NCI-H2171 treated with DMSO at 0.1 percent for 48 hours (cell line): Measurements from ENCODE around the gene PIF1.
"Not testable (repeated sequence)": the region's sequence is repeated elsewhere in the genome, so short reads cannot be mapped to it uniquely, and the experiment has no call there.

ENCODE experiments used
- DNase-seq: peaks from one replicate; lab custom pipeline; 2025; lab: John Stamatoyannopoulos, UW

Gene PIF1

GRCh38 chr15:64847016-64847415, 21.6 kb upstream of the PIF1 start:
- DNase-seq: peak; percentile 24

DNA sequence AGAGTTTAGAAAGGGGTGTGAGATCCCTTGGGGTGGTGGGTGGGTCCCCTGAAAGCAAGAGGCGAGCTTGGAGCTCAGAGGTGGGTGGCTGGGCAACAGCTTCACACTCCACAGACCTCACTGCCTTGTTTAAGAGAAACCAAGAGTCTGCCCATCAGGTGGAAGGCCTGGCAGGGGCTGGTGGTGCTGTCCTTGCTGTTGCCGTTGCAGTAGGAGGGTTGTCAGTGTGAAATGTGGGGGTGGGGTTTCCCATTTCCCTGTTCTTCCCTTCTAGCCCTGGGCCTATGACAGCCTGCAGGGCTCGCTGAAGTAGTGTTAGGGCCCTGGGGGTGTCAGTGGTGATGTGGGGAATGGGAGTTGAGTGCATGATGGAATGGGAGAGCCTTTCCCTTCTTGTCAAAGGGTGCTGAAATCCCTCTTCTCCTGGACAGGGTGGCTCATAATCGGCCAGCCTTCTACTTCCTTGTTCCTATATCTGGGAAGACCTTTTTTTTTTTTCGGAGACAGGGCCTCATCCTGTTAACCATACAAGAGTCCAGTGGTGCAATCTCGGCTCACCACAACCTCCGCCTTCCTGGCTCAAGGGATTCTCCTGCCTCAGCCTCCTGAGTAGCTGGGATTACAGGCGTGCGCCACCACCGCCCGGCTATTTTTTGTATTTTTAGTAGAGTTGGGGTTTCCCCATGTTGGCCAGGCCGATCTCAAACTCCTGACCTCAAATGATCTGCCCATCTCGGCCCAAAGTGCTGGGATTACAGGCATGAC, 20.6 kb upstream of the PIF1 start:
- no peak for DNase-seq

DNA sequence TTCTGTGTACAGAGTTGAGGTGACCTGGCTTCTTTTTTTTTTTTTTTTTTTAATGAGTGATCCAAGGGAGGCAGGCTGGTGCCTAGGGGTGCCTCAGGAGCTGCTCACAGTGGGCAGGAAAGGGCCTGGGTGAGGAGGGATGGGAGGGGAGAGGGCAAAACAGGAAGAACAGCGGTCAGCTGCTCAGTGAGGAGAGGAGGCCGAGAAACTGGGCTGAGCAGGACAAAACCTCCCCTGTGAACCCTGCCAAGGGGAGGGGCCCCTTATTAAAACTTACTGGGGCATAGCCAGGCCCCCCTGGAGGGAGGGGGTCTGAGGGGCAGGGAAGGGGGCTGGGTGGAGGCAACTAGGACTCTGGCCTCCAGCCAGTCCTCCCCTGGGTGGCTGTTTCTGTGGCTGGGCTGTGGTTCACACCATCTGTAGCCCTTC, 19.8 kb upstream of the PIF1 start:
- no peak for DNase-seq

- DNase-seq: no peak
These were observed 19.2 kb upstream of the PIF1 start for GRCh38 chr15:64844576-64845145.

GRCh38 chr15:64843991-64844390, 18.5 kb upstream of the PIF1 start:
- DNase-seq: no peak

- DNase-seq: no peak
These were observed 17.6 kb upstream of the PIF1 start for GRCh38 chr15:64842986-64843561.

- DNase-seq: no peak
These were observed 16.9 kb upstream of the PIF1 start for GRCh38 chr15:64842096-64842939.

DNA sequence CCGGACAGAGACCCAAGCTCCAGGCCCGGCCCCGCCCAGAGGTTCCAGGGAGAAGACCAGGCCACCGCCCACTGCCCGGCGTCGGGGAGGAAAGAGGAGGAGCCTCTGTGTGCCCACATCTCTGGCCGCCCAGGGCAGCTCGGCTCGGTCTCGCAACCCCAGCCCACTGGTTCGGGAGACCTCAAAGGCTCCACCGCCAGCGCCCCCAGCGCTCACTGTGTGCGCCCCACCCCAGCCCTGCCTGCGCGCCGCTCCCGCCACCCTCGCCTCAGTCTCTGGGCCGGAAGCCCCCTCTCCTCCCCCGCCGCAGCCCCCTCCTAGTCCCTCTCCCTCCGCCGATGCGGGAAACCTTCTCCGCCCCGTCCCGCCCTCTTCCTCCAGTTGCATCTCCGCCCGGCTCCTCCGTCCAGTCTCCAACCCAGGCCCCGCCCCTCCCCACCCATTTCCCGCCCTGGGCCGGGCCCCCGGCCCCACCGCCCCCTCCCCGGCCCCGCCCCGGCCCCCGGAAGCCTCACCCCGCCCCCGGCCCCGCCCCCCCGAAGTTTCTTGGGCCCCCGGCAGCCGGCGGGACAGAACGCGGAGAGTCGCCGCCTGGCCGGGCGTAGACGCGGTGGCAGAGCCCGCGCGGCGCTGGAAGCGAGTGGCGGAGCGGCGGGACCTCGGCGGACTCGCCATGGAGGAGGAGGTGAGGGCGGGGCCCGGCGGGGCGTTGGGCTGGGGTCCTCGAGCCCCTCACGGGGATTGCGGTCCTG, 16.1 kb upstream of the PIF1 start, which contains the start of gene PLEKHO2:
Gene PLEKHO2 (plus strand): TSS at position 572 of the 752 bp plus-strand sequence. CDS start 102 bp downstream, at position 674.
- DNase-seq: peak; percentile 88

- no peak for DNase-seq
These were observed 15.6 kb upstream of the PIF1 start for GRCh38 chr15:64841060-64841343.

GRCh38 chr15:64837502-64837901, 12.1 kb upstream of the PIF1 start:
- no peak for DNase-seq

GRCh38 chr15:64836023-64836536, 10.6 kb upstream of the PIF1 start:
- DNase-seq: no peak

DNA sequence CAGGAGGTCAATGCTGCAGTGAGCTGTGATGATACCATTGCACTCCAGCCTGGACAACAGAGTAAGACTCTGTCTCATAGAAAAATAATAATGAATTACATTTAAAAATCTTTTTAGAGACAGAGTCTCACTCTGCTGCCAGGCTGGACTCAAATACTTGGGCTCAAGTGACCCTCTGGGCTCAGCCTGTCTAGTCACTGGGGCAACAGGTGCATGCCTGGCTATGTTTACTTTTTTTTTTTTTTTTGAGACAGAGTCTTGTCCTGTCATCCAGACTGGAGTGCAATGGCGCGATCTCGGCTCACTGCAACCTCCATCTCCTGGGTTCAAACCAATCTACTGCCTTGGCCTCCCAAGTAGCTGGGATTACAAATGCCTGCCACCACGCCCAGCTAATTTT, 8.2 kb upstream of the PIF1 start:
- no peak for DNase-seq

DNA sequence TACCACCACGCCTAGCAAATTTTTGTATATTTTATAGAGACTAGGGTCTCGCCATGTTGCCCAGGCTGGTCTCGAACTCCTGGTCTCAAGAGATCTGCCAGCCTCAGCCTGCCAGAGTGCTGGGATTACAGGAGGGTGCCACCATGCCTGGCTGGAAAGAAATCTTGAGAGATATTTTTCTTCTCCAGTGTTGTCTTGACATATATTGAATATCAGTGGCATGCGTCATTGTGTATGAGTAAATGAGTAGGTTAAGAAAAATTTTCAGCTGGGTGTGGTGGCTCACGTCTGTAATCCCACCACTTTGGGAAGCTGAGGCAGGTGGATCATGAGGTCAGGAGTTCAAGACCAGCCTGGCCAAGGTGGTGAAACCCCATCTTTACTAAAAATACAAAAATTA, 3.5 kb upstream of the PIF1 start:
- DNase-seq: no peak

DNA sequence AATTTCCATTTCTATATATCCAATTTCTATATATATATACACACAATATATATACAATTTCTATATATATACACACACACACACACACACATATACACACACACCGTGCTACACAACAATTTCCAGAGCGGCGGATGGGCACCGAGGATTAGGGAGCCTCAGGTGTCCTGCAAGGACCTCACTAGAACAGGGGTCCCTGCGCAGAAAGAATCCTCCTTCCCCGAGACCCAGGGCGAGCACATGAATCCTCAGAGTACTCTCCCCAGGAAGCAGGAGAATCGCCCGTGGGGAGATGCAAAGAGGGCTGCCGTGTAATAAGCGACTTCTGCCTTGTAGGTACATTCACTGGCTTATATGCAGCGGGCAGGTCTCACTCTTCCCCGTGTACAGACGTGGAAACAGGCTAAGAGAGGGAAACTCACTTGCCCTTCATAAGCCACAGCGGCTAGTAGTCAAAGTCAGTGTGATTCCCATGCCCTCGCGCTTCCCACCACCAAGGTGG, 467 bp downstream of the PIF1 start:
- no peak for DNase-seq

GRCh38 chr15:64816452-64816851, 9.0 kb downstream of the PIF1 start:
- no peak for DNase-seq

DNA sequence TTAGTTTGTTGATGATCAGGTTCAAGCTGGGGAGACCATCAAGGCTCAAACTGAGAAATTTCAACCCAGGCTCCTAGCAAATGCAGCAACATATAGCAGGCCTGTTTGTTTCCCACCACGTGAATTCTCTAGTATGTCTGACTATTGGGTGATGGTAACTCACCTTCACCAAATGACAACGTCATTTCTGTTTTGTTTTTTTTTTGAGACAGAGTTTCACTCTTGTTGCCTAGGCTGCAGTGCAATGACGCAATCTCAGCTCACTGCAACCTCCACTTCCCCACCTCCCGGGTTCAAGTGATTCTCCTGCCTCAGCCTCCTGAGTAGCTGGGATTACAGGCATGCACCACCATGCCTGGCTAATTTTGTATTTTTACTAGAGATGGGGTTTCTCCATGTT, 10.5 kb downstream of the PIF1 start:
- DNase-seq: not testable (repeated sequence)

DNA sequence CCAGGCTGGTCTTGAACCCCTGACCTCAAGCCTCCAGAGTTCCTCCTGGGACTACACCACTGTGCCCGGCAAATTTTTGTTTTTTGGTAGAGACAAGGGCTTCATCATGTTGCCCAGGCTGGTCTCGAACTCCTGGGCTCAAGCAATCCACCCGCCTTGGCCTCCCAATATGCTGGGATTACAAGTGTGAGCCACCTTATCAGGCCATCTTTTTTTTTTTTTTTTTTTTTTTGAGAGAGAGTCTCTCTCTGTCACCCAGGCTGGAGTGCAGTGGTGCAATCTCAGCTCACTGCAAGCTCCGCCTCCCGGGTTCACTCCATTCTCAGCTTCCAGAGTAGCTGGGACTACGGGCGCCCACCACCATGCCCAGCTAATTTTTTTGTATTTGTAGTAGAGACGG, 11.2 kb downstream of the PIF1 start:
- DNase-seq: not testable (repeated sequence)

DNA sequence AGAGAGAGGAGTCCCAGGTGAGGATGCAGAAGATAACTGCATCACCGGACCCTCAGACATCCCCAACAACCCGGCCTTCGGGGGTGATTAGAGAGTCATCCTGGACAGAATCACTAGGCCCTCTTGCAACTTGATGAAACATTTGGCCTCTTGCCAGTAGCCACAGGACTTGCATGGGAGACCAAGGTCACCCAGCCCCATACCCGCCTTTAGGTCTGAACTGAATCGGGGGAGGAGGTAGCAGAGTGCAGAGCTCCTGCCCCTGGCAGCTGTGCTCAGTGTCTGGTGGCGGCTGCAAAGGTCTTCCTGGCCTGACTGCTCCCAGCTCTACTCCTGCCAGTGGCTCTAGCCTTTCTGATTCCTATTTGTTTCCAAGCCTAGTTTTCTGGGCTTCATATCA, 12.4 kb downstream of the PIF1 start:
- no peak for DNase-seq

GRCh38 chr15:64810497-64811326, 14.7 kb downstream of the PIF1 start:
- DNase-seq: no peak

DNA sequence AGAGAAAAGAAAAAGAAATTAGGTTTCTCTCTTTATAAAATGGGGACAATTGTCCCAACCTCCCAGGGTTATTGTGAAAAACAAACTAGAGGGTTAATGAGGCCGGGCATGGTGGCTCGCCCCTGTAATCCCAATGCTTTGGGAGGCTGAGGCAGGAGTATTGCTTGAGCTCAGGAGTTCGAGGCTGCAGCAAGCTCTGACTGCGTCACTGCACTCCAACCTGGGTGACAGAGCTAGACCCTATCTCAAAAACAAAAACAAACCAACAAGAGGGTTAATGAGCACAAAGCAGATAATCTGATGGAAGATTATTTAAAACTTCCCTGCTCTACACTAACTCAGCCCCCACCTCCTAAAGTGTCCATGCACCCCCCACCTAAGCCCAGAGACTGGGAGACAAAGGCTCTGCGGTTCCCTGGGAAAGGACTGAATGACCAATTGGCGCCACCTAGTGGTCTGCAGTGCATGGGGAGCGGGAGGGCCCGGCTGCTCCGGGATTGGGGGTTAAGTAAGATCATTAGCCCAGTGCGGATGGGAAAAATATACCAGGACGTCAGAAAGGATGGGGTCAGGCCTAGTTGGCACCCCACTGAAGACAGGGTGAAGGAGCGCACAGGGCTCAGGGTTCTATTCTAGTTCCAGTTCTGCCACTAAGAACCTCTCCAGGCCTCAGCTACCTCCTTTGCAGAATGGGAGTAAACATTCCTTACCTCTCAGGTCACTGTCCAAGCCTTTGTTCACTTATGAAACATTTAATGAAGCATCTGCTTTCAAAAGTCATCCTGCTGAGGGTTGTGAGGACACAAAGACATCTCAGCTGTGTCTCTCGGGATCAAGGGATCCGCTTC, 15.6 kb downstream of the PIF1 start:
- DNase-seq: peak; percentile 66
